ENCODE data around the gene MDFIC. TPM values are rescaled to one million over a fixed set of nuclear protein-coding genes. Genes with fewer than 3 reads are reported as not detected.

The MDFIC gene
- total and polyA plus RNA-seq, 2 of the 4 experiments (the other 2 are of a cell fraction): 16.9 to 35.0 TPM

GRCh38 chr7:115047958-115048720, 126.2 kb downstream of the MDFIC start:
- no peak overlapping the region for H3K4me3 ChIP-seq (ENCODE audit: insufficient read depth, low read depth, low read length)
- H3K9me3 ChIP-seq (ENCODE audit: control insufficient read depth, insufficient read depth, low read length): no peaks in the 10 kb centered on the region
- no peak overlapping the region for H2BK15ac ChIP-seq (ENCODE audit: low read depth, low read length)
- no peaks in the 10 kb centered on the region for H3K79me1 ChIP-seq (ENCODE audit: low read depth in 1 of 2, low read length in 2 of 2)
- no peak overlapping the region for H3K4me2 ChIP-seq (ENCODE audit: low read depth, low read length)
- H4K20me1 ChIP-seq (ENCODE audit: insufficient read depth, low read length): no peaks in the 10 kb centered on the region
- in situ Hi-C loops (cut with MboI; ENCODE audit: low sequenced_read_pairs): no loop called here
- H2AK9ac ChIP-seq (replicated peaks; ENCODE audit: low read depth, low read length, poor library complexity): no peak overlapping the region
- no peak overlapping the region for H3K14ac ChIP-seq (replicated peaks; ENCODE audit: low read depth, low read length)
- no peak overlapping the region for H4K8ac ChIP-seq (ENCODE audit: low read depth in 2 of 2, low read length in 2 of 2)
- ATAC-seq (ENCODE audit: low read depth): peak; percentile 78
- H2BK20ac ChIP-seq (ENCODE audit: low read depth, low read length): no peak overlapping the region
- H3K18ac ChIP-seq (ENCODE audit: low read depth, low read length): no peak overlapping the region
- intact Hi-C loops (cut with micrococcal nuclease): loop anchor here (10.0 kb wide), 1 partner anchor 63 kb away; no protein-coding TSS in a partner anchor
- no peaks in the 10 kb centered on the region for H3K36me3 ChIP-seq (ENCODE audit: control insufficient read depth, insufficient read depth, low read length)
- BruUV-seq (replicated peaks): no TSS peak
- H3K4ac ChIP-seq (ENCODE audit: low read depth, low read length): no peak overlapping the region
- no peaks in the 10 kb centered on the region for H3K9me1 ChIP-seq (ENCODE audit: insufficient read depth, low read length)
- DNase-seq: peak; percentile 80
- no peak overlapping the region for H2BK5ac ChIP-seq (ENCODE audit: low read depth, low read length, poor library complexity, severe bottlenecking)
- no peak overlapping the region for H2BK120ac ChIP-seq (ENCODE audit: low read depth, low read length)
- dilution Hi-C loops (cut with HindIII; ENCODE audit: low sequenced_read_pairs, unreplicated experiment): no loop called here
- no peak overlapping the region for H3K27ac ChIP-seq (ENCODE audit: insufficient read depth, low read length)
- H3K9ac ChIP-seq (ENCODE audit: low read depth, low read length): no peak overlapping the region
- POLR2A ChIA-PET (ENCODE audit: unreplicated experiment): no interaction called here
- TF ChIP-seq, protein P1, sequence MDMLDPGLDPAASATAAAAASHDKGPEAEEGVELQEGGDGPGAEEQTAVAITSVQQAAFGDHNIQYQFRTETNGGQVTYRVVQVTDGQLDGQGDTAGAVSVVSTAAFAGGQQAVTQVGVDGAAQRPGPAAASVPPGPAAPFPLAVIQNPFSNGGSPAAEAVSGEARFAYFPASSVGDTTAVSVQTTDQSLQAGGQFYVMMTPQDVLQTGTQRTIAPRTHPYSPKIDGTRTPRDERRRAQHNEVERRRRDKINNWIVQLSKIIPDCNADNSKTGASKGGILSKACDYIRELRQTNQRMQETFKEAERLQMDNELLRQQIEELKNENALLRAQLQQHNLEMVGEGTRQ (IDR thresholded peaks at IDR 0.05; ENCODE audit: low read depth, low read length): no peak
- TF ChIP-seq MAZ (IDR thresholded peaks at IDR 0.05; ENCODE audit: borderline replicate concordance, low read depth, low read length) (no peak), CEBPB (IDR thresholded peaks at IDR 0.05; ENCODE audit: low read depth, low read length) (no peak), CHD1 (IDR thresholded peaks at IDR 0.05; ENCODE audit: low read depth, low read length) (no peak), RAD21 (IDR thresholded peaks at IDR 0.05; ENCODE audit: low read length) (no peak), POLR2A (IDR thresholded peaks at IDR 0.05; ENCODE audit: low read depth, low read length) (no peak)
- TF ChIP-seq, protein P2, sequence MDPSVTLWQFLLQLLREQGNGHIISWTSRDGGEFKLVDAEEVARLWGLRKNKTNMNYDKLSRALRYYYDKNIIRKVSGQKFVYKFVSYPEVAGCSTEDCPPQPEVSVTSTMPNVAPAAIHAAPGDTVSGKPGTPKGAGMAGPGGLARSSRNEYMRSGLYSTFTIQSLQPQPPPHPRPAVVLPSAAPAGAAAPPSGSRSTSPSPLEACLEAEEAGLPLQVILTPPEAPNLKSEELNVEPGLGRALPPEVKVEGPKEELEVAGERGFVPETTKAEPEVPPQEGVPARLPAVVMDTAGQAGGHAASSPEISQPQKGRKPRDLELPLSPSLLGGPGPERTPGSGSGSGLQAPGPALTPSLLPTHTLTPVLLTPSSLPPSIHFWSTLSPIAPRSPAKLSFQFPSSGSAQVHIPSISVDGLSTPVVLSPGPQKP (IDR thresholded peaks at IDR 0.05; ENCODE audit: borderline replicate concordance, low read depth, low read length): no peak
- H3K23ac ChIP-seq (ENCODE audit: low read depth, low read length): no peak overlapping the region
- H2AFZ ChIP-seq (replicated peaks; ENCODE audit: low read length, poor library complexity): no peak overlapping the region
- no peak overlapping the region for H4K5ac ChIP-seq (ENCODE audit: low read depth, low read length)
- H4K91ac ChIP-seq (ENCODE audit: insufficient read depth, low read depth, low read length): no peak overlapping the region
- no peak overlapping the region for H3K56ac ChIP-seq (ENCODE audit: extremely low read depth, insufficient read depth, low read length)
- no peaks in the 10 kb centered on the region for H3K27me3 ChIP-seq (ENCODE audit: control insufficient read depth, insufficient read depth, low read length)
- H2AK5ac ChIP-seq (ENCODE audit: low read depth, low read length): no peak overlapping the region
- WGBS, 2 experiments (ENCODE audit: extremely low coverage in 2 of 2, insufficient read length in 1 of 2): no CpG with 5 or more reads among the region's 6 CpGs
- peaks cover 2% of the 10 kb centered on the region; the same call in 1 of the 2 replicates for H3K4me1 ChIP-seq (ENCODE audit: control insufficient read depth, insufficient read depth, low read length)
- CTCF ChIA-PET: no interaction called here

Data from IMR-90 (cell line).